NOMO-1 treated with dmso at 0.1 percent for 144 hours (cell line): Measurements from ENCODE around the gene CHRNA3.
"Not testable (repeated sequence)": the region's sequence is repeated elsewhere in the genome, so short reads cannot be mapped to it uniquely, and the experiment has no call there.

ENCODE experiments used
- DNase-seq: peaks from one replicate; lab custom pipeline; 2025; ENCODE audit not compliant: unreplicated experiment; lab: John Stamatoyannopoulos, UW

Gene CHRNA3

DNA sequence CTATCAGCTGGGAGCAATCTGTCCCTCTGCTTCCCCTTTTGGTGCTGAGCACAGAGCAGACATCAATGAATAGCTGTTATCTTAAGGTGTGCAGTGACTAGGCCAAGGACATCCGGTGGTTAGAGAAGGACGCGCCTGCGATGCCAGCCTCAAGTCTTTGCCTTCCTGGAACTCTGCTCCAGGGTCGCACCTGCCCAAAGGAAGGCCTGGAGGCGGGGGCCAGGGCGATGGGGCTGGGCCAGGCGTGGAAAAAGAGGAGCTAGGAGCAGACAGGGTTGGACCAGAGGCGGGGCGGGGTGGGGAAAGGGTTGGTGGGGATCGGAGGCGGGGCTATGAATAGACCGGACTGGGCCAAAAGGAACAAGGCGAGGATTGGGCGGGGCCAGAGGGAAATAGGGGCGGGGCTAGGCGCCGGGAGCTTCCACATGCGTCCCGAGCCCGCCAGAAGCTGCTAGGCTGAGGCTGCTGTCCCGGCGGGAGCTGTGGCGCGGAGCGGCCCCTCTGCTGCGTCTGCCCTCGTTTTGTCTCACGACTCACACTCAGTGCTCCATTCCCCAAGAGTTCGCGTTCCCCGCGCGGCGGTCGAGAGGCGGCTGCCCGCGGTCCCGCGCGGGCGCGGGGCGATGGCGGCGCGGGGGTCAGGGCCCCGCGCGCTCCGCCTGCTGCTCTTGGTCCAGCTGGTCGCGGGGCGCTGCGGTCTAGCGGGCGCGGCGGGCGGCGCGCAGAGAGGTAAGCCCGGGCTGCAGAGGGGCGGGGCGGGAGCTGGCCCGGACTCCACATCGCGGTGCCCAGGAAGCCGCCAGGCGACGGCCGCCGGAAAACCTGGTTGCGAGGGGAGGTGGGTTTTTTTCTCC lies 55.5 kb downstream of the CHRNA3 start, which contains the start of gene CHRNA5:
TSS of gene CHRNA5 (plus strand) at position 424 of the 854 bp plus-strand sequence. CDS start at position 624, 200 bp downstream.
- peak; percentile 43 for DNase-seq

- DNase-seq, result no peak
These were observed 56.1 kb downstream of the CHRNA3 start for GRCh38 chr15:78564743-78565096.

DNA sequence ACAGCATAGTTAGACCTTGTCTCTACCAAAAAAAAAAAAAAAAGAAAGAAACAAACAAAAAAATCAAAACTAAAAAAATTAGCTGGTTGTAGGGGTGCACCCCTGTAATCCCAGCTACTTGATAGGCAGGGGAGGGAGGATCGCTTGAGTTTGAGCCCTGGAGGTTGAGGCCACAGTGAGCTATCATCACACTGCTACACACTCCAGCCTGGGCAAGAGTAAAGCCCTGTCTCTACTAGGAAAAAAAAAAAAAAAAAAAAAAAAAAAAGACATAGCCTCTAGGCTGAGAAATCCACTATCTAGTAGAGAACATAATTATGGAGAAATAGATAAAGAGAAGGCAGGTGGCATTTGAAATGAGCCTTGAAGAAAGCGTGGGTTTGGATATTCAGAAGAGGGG lies 57.7 kb downstream of the CHRNA3 start:
- no peak for DNase-seq

- DNase-seq, result no peak
These were observed 59.3 kb downstream of the CHRNA3 start for GRCh38 chr15:78561490-78561889.

GRCh38 chr15:78560201-78560600 lies 60.6 kb downstream of the CHRNA3 start:
- DNase-seq, result not testable (repeated sequence)

DNA sequence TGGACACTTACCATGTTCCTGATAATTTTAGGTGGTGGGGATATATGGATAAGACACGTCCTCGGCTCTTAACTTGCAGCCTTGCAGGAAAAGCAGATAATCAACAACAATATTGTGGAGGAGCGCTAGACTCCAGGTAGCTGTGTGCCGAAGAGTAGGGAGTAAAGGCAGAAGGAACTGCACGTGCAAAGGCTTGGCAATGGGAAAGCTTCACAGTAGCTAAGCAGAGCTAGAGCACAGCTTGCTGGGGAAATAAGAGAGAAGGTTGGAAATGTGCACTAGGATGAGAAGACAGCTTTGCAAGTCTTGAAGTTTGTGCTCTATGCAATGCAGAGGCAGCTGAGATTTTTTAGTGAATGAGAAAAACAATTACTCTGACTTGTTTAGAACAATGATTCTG lies 68.2 kb downstream of the CHRNA3 start:
- DNase-seq, result no peak

DNA sequence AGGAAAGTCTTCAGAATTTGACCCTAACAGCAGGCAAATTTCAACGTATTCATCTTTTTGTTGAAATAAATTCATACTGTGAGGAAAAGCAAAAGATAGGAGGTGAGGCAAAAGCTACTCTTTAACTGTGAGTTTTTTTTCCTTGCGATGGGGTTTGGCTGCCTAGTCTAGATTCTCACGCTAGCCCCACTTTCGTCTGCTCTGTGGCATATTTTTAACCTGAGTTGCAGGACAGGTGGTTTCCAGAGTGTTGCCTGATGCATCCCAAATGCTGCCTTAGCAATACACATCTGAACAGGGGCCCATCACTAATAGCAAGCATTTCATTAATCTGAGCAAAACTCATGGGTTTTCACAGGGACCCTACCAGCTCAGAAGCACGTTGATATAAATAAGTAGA lies 68.9 kb downstream of the CHRNA3 start:
- DNase-seq, result no peak

GRCh38 chr15:78550815-78551214 lies 70.0 kb downstream of the CHRNA3 start:
- DNase-seq, result no peak

- DNase-seq, result no peak
These were observed 70.6 kb downstream of the CHRNA3 start for GRCh38 chr15:78550194-78550593.
